CD4-positive, alpha-beta T cell treated with Interferon gamma for 1 hour (primary cell): Measurements from ENCODE around the gene PTPRE.
A peak's percentile ranks its signal among the peaks of the same experiment; 100 is the strongest.

ENCODE experiments used
- DNase-seq: peaks from one replicate; pipeline ENCODE4 v3.0.0-alpha.2; 2020

Gene PTPRE, protein sequence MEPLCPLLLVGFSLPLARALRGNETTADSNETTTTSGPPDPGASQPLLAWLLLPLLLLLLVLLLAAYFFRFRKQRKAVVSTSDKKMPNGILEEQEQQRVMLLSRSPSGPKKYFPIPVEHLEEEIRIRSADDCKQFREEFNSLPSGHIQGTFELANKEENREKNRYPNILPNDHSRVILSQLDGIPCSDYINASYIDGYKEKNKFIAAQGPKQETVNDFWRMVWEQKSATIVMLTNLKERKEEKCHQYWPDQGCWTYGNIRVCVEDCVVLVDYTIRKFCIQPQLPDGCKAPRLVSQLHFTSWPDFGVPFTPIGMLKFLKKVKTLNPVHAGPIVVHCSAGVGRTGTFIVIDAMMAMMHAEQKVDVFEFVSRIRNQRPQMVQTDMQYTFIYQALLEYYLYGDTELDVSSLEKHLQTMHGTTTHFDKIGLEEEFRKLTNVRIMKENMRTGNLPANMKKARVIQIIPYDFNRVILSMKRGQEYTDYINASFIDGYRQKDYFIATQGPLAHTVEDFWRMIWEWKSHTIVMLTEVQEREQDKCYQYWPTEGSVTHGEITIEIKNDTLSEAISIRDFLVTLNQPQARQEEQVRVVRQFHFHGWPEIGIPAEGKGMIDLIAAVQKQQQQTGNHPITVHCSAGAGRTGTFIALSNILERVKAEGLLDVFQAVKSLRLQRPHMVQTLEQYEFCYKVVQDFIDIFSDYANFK

DNA sequence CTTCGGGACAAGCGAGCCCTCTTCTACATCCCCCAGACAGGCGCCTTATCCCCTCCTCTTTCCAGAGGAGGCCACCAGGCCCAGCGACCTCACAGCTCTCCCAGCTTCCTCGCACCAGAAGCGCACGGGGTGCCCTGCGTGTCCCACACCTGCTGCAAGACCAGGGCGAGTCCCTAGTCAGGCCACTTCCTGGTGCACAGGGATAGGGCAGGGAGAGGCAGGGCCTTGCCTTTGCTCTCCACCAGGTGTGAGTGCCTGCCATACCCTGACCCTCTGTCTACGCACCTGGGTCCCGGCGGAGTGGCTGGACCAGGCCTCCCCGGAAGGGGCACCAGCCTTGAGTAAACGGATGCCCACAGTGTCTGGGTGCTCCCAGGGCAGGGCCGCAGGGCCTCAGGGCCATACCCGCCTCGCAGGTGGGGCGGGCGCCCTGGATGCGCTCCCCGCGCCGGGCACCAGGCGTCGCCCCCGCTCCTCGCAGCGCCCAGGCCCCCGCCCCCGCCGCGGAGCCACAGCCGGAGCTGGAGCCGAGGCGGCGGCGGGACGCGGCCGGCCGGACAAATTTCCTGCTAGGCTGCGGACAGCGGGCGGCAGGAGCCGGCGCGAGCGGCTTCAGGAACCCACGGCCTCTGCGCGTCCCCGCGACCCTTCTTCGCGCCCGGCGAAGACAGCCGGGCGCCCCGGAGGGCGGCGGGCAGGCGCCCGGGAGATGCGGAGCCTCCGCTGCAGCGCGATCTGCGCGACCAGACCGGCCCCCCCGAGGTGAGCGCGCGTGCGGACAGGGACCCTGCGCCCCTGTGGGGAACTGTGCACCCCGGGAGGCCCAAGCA, at the start of gene PTPRE:
PTPRE (plus strand) TSS at position 556 of the 830 bp plus-strand sequence. CDS start 133,779 bp downstream, outside the sequence.
- DNase-seq = peak; percentile 61

DNA sequence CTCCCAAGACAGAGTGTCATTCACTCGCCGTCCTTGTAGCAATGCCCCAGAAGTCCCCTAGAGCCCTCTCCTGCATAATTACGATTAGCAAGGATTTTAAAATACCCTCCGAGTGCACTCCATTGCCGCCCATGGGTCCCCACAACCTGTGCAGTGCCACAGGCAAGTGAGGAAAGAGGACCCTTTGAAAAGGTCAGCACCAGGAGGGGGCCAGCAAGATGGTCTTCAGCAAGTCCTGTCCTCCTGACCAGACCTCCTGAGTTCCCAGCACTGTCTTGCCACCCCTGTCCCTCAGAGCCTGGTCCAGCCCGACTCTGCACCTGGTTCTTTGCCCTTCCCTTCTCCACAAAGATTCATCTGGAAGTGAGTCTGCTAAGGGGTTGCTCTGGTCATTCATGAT, 46.3 kb upstream of the PTPRE start:
- no peak for DNase-seq

DNA sequence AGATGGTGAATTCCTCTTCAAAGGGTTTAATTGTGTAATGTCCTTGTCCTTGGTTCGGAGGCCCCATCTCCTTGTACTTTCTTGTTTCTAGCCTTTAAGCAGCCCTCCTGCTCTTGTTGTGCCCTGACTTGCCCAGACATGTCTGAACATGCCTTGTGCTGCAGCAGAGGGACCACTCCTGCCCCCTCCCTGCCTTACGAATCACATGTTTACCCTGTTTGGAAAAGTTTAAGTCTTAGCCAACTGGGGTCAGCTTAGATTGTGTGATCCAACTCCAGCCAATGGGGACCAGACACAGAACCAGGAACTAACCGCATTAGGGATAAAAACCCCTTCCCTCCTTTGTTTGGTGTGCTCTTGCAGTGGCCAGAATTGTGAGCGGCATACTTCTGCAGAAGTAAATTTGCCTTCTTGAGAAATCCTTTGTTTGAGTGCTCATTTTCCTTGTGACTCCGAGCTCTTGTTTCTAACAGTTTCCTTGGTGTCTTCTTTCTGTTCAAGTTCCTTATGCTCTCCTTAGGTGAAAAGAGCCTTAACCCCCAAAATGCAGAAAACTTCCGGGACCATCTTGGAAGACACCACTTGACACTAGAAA, 43.6 kb upstream of the PTPRE start:
- no peak for DNase-seq

DNA sequence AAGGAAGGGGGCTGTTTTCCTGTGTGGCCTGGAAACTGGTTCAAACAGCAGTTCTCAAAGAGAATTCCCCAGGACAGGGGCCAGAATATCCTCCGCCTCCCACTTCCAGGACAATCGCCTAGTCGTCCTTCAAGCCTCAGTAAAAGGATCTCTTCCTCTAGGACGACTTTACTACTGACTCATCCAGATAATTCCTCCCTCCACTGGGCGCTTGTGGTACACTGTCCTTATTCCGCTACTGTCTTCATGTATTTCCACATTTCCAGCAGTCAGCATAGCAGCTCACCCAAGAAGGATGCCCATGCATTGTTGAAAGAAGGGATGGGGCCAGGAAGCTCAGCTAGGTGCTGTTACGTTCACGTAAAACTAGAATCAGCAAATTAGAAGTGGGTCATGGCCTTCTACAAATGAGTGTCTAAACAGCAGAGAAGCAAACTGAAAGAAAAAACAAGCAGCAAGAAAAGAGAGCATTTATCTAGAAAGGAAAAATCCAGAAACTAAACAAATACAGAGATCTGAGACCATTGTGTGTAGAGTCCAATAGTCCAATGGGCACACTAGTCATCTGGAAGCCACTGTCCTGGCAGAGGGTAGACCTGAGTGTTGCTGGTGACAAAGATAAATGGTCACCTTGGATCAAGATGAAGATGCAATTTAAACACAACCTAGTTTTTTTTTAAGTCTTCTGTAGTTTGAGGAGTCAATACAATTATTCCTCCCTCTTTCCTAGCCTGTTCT, 40.5 kb upstream of the PTPRE start:
- no peak for DNase-seq

DNA sequence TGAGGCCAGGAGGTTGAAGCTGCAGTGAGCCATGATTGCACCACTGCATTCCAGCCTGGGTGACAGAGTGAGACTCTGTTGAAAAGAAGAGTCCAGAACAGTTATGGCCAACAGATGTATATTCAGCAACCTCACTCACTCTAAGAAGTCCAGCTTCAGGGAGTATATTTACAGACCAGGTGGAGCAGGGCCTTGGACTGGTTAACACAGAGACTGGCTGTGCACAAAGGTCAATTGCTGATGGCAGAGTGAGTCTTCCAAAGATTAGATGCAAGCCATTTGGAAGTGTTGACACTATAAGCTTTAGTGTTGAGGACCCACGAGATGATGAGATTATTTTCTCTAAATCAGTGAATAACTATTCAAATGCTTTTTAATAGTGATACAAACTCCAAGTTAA, 39.1 kb upstream of the PTPRE start:
- DNase-seq = no peak

DNA sequence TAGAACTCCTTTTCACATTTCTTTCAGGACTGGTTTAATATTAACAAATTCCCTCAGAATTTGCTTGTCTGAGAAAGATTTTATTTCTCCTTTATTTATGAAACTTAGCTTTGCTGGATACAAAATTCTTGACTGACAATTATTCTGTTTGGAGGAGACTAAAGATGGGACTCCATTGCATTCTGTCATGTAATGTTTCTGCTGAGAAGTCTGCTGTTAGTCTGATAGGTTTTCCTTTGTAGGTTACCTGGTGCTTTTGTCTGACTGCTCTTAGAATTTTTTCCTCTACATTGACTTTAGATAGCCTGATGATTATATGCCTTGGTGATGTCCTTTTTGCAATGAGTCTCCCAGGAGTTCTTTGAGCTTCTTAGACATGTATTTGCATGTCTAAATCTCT, 37.6 kb upstream of the PTPRE start:
- no peak for DNase-seq

DNA sequence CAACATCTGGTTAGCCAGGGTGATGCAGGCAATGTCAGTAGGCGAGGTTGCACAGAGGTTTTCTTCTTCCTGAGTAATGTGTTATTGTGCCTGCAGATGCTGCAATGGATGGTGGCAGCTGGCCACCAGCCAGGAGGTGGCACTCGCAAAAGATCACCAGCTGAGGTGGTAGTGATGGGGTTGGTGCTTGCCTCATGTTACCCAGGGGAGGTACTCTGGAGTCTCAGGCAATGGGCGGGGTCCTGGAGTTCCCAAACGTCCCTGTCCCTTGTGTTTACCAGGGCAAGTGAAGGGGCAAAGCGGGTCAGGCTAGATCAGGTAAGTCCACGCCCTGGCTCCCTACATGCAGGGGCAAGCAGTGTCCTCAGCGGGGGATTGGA, 35.3 kb upstream of the PTPRE start:
- no peak for DNase-seq

DNA sequence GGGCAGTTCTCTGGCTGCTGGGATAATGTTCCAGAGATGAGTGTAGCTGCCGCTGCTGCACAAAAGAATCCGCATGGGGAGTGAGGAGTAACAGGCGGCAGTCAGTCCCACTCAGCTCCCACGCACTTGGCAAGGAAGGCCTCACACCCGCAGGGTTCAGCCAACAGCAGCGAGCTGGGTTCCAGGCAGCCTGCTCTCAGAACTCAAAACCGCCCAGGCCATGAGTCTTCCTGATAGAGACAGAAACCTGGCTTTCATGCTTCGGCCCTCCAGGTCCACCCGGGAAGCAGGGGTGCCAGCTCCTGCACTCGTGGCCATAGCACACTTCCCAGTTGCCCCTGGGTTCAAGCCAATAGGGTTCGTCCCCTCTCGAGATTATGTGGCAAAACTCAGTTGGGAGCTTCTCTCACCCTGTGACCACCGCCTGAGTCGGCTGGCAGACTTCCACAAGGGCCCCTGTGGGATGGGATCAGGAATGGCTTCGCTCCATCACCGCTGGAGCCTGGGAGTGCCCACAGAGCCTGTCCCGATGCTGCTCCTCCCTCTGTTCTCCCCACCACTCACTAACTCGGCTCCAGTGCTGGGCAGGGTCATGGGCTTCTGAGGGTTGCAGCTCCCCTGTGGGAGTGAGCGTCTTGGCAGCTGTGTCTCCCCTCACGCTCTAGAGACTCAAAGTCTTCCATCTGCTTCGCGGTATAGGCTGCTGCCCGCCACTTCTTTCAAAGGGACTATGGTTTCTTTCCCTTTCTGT, 34.7 kb upstream of the PTPRE start:
- no peak for DNase-seq

DNA sequence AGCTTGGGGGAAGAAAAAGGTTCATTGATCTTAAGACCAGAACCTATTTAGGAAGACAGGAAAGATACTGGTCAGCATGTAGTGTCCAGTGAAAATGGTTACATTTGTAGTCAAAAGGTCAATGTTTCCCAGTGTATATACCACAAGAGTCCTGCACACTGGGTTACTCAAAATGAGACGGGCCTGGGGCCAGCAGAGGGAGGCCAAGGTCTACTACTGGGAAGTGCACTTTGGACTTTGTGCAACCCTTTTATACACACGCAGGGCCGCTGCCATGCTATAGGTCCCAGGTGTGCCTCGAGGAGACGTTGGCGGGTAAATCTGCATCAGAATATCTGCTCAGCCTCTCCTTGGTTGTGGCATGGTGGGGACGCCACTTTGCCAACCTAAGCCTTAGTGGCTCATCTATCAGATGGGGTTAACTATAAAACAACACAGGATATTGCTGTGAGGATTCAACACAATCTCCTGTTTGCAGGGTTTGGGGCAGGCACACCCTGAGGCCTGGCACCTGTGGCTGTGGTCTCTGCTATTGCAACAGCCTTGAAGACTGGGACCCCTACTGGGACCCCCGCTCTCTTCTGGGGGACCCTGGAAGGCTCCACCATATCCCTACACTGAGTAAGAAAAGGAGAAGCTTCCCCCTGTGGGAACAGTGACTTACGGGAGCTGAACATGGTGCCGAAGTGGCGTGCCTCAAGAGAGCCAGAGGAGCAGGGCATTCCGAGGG, 33.9 kb upstream of the PTPRE start:
- no peak for DNase-seq

DNA sequence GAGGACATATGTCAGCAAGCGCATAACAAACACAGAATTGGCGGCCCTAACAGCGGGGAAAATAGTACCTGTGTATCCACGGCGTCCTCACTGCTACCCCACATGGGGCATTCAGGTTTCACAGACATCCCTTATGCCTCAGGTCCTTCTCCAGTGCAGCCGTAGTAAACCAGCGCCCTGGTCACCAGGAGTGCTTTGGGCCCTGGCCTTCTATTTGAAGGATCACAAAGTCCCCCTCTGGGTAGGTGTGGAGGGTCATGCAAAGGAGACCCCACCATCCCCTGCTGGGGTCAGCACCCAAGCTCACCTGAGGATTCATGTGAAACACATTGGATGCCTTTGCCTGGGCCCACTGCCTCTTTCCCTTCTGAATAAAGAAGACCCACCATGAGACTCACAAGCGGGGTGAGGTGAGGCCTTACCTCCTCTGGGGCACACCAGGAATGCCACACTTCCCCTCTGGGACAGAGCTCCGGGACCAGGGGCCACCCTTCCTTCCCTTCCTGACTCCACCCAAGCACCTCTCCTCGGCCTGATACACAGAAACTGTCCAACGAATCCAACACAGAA, 32.9 kb upstream of the PTPRE start:
- no peak for DNase-seq

DNA sequence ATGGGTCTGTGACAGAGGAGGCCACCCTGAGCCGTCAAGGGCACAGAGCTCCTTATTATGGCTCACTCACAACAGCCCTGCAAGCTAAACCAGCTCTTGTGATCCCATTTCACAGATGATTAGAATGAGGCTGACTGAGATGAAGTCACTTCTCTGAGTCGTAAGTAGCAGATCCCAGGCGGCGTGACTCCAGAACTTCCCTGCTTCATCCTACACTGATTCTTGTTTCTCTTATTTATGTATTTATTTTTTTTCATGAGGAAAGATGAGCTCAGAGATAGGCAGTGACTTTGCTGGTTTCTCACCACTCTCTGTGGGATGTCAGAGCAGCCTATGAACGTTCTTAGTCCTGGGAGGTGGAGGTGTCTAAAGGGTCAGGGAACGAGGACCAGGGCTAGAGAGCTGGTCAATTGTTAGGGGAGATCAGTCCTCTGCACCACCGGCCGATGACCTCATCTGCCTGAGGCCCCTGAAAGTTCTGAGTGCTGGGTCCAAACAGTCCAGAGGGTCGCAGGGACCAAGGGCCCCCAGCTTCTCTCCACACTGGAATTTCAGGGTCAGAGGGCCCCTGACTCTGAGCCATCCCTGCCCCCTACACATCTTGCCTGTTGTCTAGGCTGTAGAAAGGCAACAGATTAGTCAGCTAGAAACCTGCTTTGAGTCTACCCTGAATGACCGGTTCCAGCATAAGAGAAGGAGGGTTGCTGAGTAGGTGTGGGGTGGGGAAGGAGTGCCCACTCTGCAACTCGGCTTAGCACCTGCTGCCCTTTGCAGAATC, 32.0 kb upstream of the PTPRE start:
- DNase-seq = no peak

DNA sequence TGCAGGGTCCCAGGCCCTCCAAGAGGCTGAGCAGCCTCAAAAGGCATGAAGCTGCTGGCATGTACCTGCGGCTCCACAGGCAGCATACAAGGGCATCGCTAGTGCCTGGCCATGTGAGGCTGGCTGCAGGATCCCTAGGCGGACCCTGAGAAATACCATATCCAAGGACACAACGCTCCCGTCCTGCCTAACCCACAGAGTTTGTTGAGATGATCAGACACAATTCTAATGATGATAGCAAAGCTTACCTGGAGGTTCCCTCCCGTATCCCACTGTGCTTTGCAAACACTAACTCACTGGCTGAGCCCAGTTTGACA, 31.5 kb upstream of the PTPRE start:
- no peak for DNase-seq

DNA sequence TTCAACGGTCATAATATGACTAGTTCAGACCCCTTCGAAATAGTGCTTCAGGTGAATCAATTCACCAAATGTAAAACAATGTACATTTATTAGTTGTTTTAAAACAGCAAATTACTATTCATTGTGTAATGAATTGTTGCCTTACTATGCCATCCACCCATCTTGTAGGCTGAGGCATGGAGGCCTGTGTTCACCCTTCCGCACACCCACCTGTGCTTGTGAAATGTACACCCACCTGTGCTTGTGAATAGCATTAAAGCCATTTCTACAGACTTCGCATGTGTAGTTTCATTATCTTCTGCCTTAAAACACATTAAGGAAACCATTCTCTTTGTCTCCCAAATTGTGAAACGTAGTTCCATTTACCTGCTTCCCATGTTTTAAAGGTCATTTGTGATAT, 31.0 kb upstream of the PTPRE start:
- no peak for DNase-seq

DNA sequence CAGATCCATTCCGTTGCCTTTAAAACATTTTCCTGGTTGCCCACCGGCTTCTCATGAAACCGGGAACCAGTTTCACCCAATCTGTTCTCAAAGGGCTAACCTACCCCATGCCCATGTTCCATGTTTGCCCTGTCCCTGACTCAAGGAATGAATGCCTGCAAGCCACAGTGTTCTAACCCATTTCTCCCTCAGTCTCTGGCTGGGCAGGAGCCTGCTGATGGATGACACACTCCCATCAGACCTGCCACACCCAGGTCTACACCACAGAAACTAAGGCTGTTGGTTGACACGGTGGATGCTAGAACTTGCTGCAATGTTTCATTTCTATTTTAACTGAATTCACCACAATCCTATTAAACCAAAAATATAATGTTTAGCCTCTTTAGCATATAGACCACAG, 29.8 kb upstream of the PTPRE start:
- DNase-seq = no peak

DNA sequence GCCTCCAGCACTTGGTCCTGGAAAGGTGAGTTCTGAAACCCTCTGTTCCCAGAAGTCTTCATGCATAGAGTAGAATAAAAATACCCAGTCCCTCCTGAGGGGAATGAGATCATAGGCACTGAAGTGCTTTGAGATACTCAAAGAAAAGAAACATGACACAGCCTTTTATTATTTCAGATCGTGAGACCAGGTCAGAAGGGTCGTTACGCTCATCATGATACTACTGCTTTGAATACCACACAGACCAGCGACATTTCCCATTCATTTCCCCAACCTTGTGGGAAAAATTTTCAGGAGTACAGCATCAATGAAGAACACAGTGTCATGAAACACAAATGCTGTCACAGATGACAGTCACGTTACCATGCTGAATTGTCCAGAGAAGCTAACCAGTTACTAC, 29.2 kb upstream of the PTPRE start:
- no peak for DNase-seq

DNA sequence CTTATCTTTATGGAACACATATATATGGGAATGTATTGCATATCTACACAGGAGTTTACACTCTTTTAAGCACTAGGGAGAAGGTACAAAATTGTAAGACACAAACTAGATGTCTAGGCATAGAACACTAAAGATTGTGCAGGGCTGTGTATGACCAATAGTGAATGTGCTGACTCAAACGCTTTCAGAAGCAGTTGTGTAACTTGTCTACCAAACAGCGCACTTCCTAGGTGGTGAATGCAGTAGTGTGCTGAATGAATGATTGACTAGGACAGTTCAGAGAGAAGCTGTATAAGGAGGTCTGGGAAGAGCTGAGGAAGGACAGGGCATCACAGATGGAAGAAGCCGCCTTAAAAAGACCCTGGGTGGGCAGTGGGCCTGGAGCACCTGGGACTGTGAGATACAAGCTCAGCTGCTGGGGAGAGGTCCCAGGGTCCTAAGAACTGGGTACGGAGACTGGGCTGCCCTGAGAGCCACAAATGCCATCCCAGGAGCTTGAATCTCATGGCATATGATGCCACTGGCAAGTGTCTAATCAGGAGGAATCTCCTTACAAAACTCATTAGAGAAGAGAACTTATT, 28.3 kb upstream of the PTPRE start:
- DNase-seq = no peak

DNA sequence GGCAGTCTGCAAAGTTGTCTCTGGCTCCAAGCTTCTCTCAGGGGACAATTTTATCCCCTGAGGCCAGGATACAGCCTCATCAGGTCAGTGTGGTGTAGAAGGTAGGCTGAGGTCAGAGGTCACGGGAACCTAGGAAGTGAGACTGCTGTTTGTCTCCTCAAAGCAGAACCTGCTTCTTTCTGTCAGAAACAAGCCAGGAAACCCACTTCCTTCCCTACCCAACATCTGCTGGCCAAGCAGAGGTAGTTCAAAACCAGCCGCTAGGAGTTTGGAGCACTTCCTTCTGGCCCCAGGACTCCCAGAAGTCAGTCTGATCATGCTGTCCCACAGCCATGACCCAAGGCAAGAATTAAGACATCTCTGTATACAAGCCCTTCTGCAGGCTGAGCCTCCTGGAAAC, 26.3 kb upstream of the PTPRE start:
- DNase-seq = peak; percentile 17

DNA sequence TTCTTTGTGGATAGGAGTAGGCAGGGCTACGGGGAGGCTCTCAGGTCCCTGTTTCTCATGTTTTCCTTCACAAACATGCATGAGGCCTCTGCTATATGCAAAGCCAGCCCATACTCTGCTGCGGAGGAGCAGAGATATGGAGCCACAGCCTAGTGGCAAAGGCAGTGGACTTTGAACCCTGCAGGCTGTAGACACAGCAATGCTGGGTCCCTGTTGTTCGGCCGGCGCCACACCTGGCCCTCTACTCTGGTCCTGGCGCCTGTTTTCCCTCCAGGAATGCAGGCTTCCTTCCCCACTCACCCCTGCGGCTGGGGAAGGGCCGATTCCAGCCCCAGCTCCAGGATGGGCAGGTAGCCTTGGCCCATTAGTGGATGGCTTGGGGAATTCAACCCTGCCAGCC, 25.6 kb upstream of the PTPRE start:
- no peak for DNase-seq

DNA sequence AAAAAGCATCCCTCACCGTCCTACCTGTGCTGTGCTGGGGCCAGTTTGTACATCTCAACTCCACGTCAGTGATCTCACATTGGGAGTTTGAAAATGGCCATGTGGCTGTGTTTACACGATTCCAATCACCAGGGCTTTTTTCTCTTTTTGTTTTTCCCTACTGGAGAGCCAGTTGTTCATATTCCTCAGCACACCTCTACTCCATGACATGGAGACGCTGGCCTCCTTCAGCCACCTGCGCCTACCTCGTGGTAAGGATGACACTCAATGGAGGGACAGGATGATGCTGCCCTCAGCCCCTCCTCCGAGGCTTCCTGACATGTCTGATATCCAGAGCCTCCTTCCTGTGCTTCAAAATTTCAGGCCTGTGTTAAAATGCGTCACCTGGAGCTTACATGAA, 24.5 kb upstream of the PTPRE start:
- no peak for DNase-seq
